NCI-H2196 treated with DMSO at 0.1 percent for 48 hours (cell line): Measurements from ENCODE around the gene ABHD1.

Source experiments
- DNase-seq: peaks from one replicate; lab custom pipeline; 2025; ENCODE audit not compliant: unreplicated experiment; lab: John Stamatoyannopoulos, UW

The ABHD1 gene

DNA sequence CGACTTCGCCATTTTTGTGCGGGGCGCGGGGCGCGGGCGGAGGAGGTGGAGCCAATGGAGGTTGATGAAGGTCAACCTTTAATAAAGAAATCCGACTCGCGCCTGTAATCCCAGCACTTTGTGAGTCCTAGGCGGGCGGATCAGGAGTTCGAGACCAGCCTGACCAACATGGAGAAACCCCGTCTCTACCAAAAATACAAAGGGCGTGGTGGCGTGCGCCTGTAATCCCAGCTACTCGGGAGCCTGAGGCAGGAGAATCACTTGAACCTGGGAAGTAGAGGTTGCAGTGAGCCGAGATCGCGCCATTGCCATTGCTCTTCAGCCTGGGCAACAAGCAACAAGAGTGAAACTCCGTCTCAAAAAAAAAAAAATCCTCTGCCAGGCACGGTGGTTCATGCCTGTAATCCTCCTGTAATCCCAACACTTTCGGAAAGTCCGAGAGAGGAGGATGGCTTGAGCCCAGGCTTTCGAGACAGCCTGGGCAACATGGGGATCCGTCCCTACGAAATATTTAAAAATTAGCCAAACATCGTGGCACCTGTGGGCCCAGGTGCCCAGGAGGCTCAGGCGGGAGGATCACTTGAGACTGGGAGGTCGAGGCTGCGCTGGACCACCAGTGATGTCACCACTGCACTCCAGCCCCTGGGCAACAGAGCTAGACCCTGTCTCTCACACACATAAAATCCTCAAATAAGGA, 11.3 kb downstream of the ABHD1 start:
- DNase-seq = no peak

- DNase-seq = no peak
Observed at GRCh38 chr2:27135478-27135955, 11.9 kb downstream of the ABHD1 start.

GRCh38 chr2:27136751-27137150, 13.1 kb downstream of the ABHD1 start:
- no peak for DNase-seq

- DNase-seq = no peak
Observed at GRCh38 chr2:27137322-27137935, 13.8 kb downstream of the ABHD1 start.

- no peak for DNase-seq
Observed at GRCh38 chr2:27138111-27138510, 14.5 kb downstream of the ABHD1 start.

- no peak for DNase-seq
Observed at GRCh38 chr2:27139310-27139709, 15.7 kb downstream of the ABHD1 start, which contains the start of gene PRR30. PRR30 (minus strand) TSS chr2:27139410; CDS start chr2:27138329, 1,081 bp downstream.

DNA sequence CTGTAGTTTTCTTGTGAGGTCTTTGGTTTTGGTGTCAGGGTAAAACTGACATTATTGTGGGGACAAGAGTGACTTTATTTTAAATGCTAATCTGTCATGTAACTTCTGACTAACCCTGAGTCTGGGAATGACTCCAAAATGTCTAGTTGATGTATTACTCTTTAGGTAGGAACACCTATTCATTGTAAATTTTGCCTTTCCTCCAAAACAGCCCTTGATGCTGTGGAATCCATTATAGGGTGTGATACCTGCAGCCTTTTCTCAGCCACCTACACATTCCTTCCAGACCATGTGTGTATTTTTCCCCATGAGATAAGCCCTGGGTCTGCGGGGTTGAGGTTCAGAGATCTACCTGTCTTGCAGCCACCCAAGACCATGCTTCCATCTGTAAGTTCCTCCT, 19.7 kb downstream of the ABHD1 start:
- no peak for DNase-seq

GRCh38 chr2:27145682-27146081, 22.1 kb downstream of the ABHD1 start:
- no peak for DNase-seq

DNA sequence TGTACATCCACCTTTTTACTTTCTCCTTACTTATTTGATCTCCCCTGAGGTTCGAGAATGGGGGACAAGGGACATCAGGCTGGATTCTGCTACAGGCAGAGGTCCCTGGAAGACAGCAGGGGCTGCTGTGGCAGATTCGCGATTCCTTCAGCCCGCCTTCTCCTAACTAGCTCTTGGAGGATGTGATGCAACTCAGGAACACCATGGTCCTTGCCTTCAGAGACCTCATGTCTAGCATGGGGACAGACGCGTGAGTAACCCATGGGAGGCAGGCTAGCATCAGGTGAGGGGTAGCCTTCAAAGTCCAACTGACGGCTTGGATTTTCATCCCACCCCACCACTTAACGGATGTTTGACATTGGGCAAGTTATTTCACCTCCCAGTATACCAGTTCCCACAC, 24.3 kb downstream of the ABHD1 start:
- DNase-seq = no peak

GRCh38 chr2:27148801-27149439, 25.3 kb downstream of the ABHD1 start, which contains the start of gene TCF23:
TCF23 (plus strand) TSS chr2:27149004; CDS start chr2:27149134, 130 bp downstream.
- no peak for DNase-seq

DNA sequence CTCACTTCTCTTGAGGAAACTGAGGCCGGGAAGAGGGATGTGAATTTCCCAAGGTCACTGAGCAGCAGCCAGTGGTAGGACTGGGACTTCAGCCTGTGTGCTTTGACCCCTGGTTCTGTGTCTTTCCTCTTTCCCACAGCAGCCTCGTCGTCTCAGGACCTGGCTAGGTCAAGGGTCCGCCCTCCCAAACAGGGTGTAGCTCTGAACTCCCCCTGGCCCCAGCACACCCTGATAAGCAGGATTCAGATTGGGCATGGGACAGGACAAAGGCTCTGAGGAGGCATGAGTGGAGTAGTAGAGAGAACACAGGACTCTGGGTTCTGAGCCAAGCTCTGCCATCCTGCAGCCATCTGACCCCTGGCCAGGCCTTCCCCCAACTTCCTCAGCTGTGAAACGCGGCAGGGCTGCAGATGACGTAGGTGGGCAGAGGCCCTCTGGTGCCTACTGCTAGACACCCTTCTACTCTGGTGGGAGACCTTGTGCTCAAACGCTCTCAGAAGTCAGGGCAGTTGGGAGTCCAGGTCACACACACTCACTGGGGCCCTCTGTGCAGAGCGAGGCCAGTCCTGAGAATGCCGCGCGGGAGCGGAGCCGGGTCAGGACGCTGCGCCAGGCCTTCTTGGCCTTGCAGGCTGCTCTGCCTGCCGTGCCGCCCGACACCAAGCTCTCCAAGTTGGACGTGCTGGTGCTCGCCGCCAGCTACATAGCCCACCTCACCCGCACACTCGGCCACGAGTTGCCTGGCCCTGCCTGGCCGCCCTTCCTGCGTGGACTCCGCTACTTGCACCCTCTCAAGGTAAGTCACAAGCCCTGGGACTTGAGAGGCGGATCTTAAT, 26.2 kb downstream of the ABHD1 start:
- no peak for DNase-seq

GRCh38 chr2:27150639-27151230, 27.1 kb downstream of the ABHD1 start:
- DNase-seq = no peak

DNA sequence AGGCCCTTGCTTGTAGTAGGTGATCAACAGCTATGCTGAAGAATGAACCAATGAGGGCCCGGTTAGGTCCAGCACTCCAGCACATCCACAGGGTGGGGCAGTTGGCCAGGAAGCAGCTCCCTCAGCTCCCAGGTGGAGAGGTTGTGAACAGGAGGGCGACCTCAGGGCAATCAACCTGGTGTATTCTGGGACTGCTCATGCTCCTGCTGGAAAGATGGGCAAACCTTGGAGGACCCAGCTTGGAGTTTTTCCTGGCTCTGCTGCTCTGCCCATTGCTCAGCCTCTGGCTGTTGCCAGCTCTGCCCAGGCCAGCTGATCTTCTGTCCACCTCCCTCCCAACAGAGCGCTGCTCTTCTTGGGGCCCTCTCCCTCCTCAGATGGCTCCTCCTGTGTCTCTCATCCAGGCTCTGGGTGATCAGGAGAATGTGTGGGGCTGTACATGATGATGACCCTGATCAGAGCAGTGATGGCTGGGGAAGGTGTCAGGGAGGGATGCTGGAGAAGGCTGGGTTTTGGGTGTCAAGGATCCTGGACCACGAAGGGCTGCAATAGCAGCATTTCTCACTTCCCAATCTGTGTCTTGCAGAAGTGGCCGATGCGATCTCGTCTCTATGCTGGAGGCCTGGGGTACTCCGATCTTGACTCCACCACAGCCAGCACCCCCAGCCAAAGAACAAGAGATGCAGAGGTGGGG, 28.6 kb downstream of the ABHD1 start:
- peak; percentile 11 for DNase-seq

DNA sequence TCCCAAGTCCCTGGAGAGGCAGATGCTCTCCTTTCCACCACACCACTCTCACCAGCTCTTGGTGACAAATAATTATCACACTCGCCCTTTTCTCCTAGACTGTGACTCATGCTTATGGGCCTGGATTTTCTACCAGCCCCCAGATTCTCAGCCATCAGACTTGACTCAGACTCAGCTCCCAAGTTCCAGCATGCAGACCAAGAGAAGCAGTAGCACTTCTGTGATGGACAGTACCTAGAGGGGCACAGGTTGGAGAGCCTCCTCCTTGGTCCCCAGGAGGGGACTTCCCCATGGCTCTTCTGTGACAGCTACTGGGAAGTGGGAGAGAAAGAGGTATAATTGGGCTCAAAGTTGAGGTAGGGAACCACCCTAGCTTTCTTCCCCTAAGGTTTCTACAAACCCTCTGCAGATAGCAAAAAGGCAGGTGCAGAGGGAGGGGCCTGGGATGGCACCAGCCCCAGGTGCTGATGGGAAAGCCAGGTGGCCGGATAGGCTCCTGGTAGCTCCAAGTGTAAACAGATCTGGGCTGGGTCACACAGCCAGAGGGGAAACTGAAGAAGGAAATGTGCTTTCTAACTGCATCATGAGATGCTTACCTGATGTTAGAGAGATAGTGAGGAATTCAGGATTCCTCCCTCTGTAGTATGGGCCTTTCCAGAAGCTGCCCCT, 29.3 kb downstream of the ABHD1 start:
- DNase-seq = peak; percentile 51

DNA sequence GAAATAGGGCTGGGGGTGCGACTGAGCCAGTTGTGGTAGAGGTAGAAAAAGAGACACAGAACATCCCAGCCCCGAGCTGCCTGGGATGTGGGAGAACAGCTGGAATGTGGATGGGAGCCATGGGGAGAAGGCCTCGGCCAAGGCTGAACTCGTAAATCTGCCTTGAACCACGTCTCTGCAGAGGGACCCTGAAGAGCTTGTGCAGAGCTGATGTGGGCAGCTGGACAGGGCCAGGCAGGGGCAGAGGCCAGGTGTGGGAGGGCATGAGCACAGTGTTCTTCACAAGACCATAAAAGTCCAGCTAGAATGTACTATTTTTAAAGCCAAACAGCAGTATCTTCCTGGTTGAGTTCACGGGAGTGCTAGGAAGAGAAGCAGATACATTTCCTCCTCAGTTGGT, 30.9 kb downstream of the ABHD1 start:
- DNase-seq = no peak

DNA sequence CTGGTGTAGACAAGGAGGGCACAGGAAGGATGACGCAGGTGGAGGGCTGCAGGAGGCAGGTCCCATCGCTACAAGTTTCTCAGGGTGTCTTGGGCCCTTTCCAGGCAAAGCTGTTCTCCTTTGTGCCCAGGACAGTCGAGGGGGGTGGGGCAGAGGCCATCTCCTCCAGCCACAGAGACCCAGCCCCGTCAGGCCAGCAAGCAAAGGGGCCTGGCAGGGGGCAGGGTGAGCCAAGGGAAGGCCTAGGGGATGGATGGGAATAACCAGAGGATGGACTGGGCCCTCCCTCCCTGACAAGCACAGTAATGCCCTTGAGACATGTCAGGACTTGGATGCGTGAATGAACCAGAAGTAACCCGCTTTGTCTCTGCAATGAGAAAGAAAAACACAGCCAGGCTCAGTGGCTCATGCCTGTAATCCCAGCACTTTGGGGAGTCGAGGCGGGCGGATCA, 31.5 kb downstream of the ABHD1 start:
- DNase-seq = no peak

GRCh38 chr2:27158468-27158867, 34.9 kb downstream of the ABHD1 start:
- DNase-seq = no peak

DNA sequence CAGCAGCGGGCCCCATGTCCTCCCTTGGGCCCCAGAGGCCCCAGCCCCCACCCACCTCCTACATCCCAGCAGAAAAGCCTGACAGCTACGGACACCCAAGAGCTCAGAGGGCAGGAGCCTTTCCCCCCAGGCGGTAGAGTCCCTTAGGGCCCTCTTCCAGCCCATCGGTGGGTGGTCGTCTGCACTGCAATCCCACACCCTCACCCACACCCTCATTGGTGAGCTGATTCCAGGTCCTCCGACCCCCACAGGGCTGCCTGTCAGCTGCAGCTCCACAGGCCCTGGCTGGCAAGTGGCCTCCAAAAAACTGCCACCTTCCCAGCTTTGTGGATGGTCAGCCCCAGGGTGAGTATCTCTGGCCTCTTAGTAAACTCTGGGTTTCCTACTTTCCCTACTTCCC, 35.7 kb downstream of the ABHD1 start:
- DNase-seq = no peak

DNA sequence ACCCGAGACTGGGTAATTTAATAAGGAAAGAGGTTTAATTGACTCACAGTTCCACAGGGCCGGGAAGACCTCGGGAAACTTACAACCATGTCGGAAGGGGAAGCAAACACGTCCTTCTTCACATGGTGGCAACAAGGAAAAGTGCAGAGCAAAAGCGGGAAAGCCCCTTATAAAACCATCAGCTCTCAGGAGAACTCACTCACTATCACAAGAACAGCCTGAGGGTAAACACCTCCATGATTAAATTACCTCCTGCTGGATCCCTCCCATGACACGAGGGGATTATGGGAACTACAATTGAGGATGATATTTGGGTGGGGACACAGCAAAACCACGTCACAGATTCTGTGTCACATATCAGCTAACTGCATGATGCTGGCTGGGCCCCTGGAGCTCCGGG, 36.6 kb downstream of the ABHD1 start:
- DNase-seq = no peak
